NCI-H748 (cell line): ENCODE data around the gene AP2A1.
A peak's percentile ranks its signal among the peaks of the same experiment; 100 is the strongest.

Experiments used
- DNase-seq: peaks from one replicate; lab custom pipeline; 2025; ENCODE audit not compliant: unreplicated experiment; lab: John Stamatoyannopoulos, UW

AP2A1 gene

GRCh38 chr19:49792829-49793560 is 26.2 kb downstream of the AP2A1 start:
- no peak for DNase-seq

GRCh38 chr19:49793561-49793840 is 26.7 kb downstream of the AP2A1 start:
- DNase-seq: no peak

GRCh38 chr19:49795615-49796014 is 28.8 kb downstream of the AP2A1 start:
- no peak for DNase-seq

GRCh38 chr19:49798574-49798973 is 31.8 kb downstream of the AP2A1 start:
- DNase-seq: no peak

GRCh38 chr19:49799271-49799797 is 32.5 kb downstream of the AP2A1 start:
- DNase-seq: no peak

- DNase-seq: no peak
Observed at GRCh38 chr19:49799798-49800376, 33.1 kb downstream of the AP2A1 start.

- DNase-seq: no peak
Observed at GRCh38 chr19:49800771-49801170, 34.0 kb downstream of the AP2A1 start.

GRCh38 chr19:49801401-49801888 is 34.6 kb downstream of the AP2A1 start:
- DNase-seq: no peak

- no peak for DNase-seq
Observed at GRCh38 chr19:49801966-49802661, 35.3 kb downstream of the AP2A1 start.

GRCh38 chr19:49802836-49803528 is 36.2 kb downstream of the AP2A1 start:
- DNase-seq: no peak

GRCh38 chr19:49803529-49803856 is 36.7 kb downstream of the AP2A1 start:
- DNase-seq: no peak

- no peak for DNase-seq
Observed at GRCh38 chr19:49805822-49806619, 39.2 kb downstream of the AP2A1 start.

GRCh38 chr19:49806620-49806959 is 39.8 kb downstream of the AP2A1 start:
- no peak for DNase-seq

- no peak for DNase-seq
Observed at GRCh38 chr19:49807058-49807903, 40.5 kb downstream of the AP2A1 start.

GRCh38 chr19:49807904-49808675 is 41.3 kb downstream of the AP2A1 start:
- no peak for DNase-seq

- DNase-seq: peak; percentile 97
Observed at GRCh38 chr19:49808711-49809159, 41.9 kb downstream of the AP2A1 start.

- peak; percentile 71 for DNase-seq
Observed at GRCh38 chr19:49809160-49809940, 42.5 kb downstream of the AP2A1 start.

- DNase-seq: no peak
Observed at GRCh38 chr19:49809941-49810389, 43.2 kb downstream of the AP2A1 start.
